H1 (cell line): ENCODE results near the gene DAP. TPM values are rescaled to one million over a fixed set of nuclear protein-coding genes. Genes with fewer than 3 reads are reported as not detected.

Source experiments
- CTCF ChIA-PET: fragments of 300-600 bp; sonication (Branson Sonifier 250); formaldehyde crosslinking; loops from one replicate; lab custom pipeline; 2021; ENCODE audit not compliant: partially characterized antibody; lab: Charles Lee
- POLR2A ChIA-PET: fragments of 300-600 bp; sonication (Branson Sonifier 250); formaldehyde crosslinking; loops from one replicate; lab custom pipeline; 2021; ENCODE audit warnings: inconsistent platforms; ENCODE audit not compliant: partially characterized antibody; lab: Charles Lee
- DNase-seq, 2 experiments: peaks; one replicate each; pipeline versions ENCODE4 v3.0.0 to v3.0.0-alpha.2; 2010 to 2022; ENCODE audit warnings: low spot score in 2 of 2, low read depth in 1 of 2, mixed read lengths in 1 of 2
- FAIRE-seq: peaks from 2 replicates; lab custom pipeline; 2011; peaks lifted over from hg19 to GRCh38; lab: Jason Lieb, UNC
- H2AFZ ChIP-seq: 2 replicates; pipeline ENCODE4 v1.8.1; 2012; ENCODE audit warnings: low read length, inconsistent platforms
- H2AK5ac ChIP-seq: 2 replicates; pipeline ENCODE4 v1.6.1; 2013; ENCODE audit warnings: low read depth, low read length
- H2BK120ac ChIP-seq: replicated peaks from 2 replicates; pipeline ENCODE3; 2013; ENCODE audit warnings: low read depth, low read length, inconsistent platforms
- H2BK12ac ChIP-seq: 2 replicates; pipeline ENCODE4 v1.6.1; 2013; ENCODE audit warnings: low read depth, low read length
- H2BK15ac ChIP-seq: 2 replicates; pipeline ENCODE4 v1.6.1; 2013; ENCODE audit warnings: low read length
- H2BK20ac ChIP-seq: 2 replicates; pipeline ENCODE4 v1.6.1; 2013; ENCODE audit warnings: low read length
- H2BK5ac ChIP-seq: 2 replicates; pipeline ENCODE4 v1.6.1; 2013; ENCODE audit warnings: low read depth, low read length
- H3K14ac ChIP-seq: 2 replicates; pipeline ENCODE4 v1.6.1; 2013; ENCODE audit warnings: inconsistent platforms; ENCODE audit not compliant: insufficient read length
- H3K18ac ChIP-seq: 2 replicates; pipeline ENCODE4 v1.6.1; 2013; ENCODE audit warnings: low read length; ENCODE audit errors: extremely low read depth
- H3K23ac ChIP-seq: 2 replicates; pipeline ENCODE4 v1.6.1; 2013; ENCODE audit warnings: inconsistent platforms; ENCODE audit not compliant: insufficient read length
- H3K23me2 ChIP-seq: 2 replicates; pipeline ENCODE4 v1.6.1; 2013; ENCODE audit warnings: low read depth, low read length
- H3K27ac ChIP-seq: 2 replicates; pipeline ENCODE4 v1.6.1; 2011; ENCODE audit warnings: low read depth, low read length, inconsistent platforms
- H3K27me3 ChIP-seq, 4 experiments: replicated peaks in 1 of 4; 1 replicate in 1 of 4; 2 replicates in 3 of 4; pipeline versions ENCODE4 v1.6.1 to v1.8.1; 2011 to 2013; ENCODE audit warnings: low read length in 3 of 4, mild to moderate bottlenecking in 3 of 4, inconsistent platforms in 2 of 4, mixed read lengths in 2 of 4, moderate library complexity in 1 of 4; ENCODE audit not compliant: control insufficient read depth in 3 of 4, insufficient read depth in 3 of 4; ENCODE audit errors: extremely low read depth in 1 of 4
- H3K36me3 ChIP-seq, 4 experiments: 2 replicates each; pipeline versions ENCODE4 v1.6.1 to v1.8.1; 2011 to 2013; ENCODE audit warnings: mild to moderate bottlenecking in 4 of 4, low read length in 3 of 4, moderate library complexity in 2 of 4, control low read depth in 1 of 4, inconsistent platforms in 1 of 4; ENCODE audit not compliant: insufficient read depth in 4 of 4, control insufficient read depth in 2 of 4
- H3K4ac ChIP-seq: replicated peaks from 2 replicates; pipeline ENCODE3; 2013; ENCODE audit warnings: low read length, low read depth, mixed read lengths, inconsistent platforms; ENCODE audit not compliant: insufficient read length
- H3K4me1 ChIP-seq, 4 experiments: replicated peaks in 1 of 4; 1 replicate in 1 of 4; 2 replicates in 3 of 4; pipeline versions ENCODE4 v1.6.1 to v1.8.1; 2011 to 2013; ENCODE audit warnings: low read length in 3 of 4, inconsistent platforms in 2 of 4, mixed read lengths in 1 of 4; ENCODE audit not compliant: insufficient read depth in 4 of 4, control insufficient read depth in 3 of 4
- H3K4me2 ChIP-seq, 2 experiments: 2 replicates each; pipeline versions ENCODE4 v1.6.1 to v1.8.1; 2011 to 2013; ENCODE audit warnings: low read depth in 2 of 2, low read length in 2 of 2, control low read depth in 1 of 2, inconsistent platforms in 1 of 2, mild to moderate bottlenecking in 1 of 2; ENCODE audit not compliant: insufficient read depth in 1 of 2
- H3K4me3 ChIP-seq, 4 experiments: fragments of 200-600, 300-600 bp in 1 of 4; sonication (generic), shearing (Covaris generic), sonication (Bioruptor Twin) in 1 of 4; 2 replicates each; pipeline versions ENCODE4 v1.5.1 to v1.8.1; 2011 to 2016; ENCODE audit warnings: low read length in 4 of 4, low read depth in 3 of 4, control low read depth in 2 of 4, inconsistent platforms in 2 of 4, mild to moderate bottlenecking in 2 of 4, mixed read lengths in 1 of 4, moderate library complexity in 1 of 4; ENCODE audit not compliant: insufficient read depth in 2 of 4; ENCODE audit errors: extremely low read depth in 1 of 4
- H3K56ac ChIP-seq: replicated peaks from 2 replicates; pipeline ENCODE3; 2013; ENCODE audit warnings: low read depth, mild to moderate bottlenecking, mixed read lengths, low read length, inconsistent platforms; ENCODE audit not compliant: insufficient read length
- H3K79me1 ChIP-seq: 2 replicates; pipeline ENCODE4 v1.6.1; 2013; ENCODE audit warnings: low read depth, low read length, control low read depth
- H3K79me2 ChIP-seq, 2 experiments: 2 replicates each; pipeline versions ENCODE4 v1.6.1 to v1.8.1; 2012 to 2013; ENCODE audit warnings: low read length in 2 of 2, mild to moderate bottlenecking in 2 of 2, inconsistent platforms in 1 of 2; ENCODE audit not compliant: insufficient read depth in 2 of 2, control insufficient read depth in 1 of 2
- H3K9ac ChIP-seq, 4 experiments: replicated peaks in 1 of 4; 1 replicate in 1 of 4; 2 replicates in 3 of 4; pipeline versions ENCODE4 v1.6.1 to v1.8.1; 2011 to 2013; ENCODE audit warnings: low read depth in 3 of 4, low read length in 3 of 4, control low read depth in 2 of 4, mild to moderate bottlenecking in 2 of 4, moderate library complexity in 2 of 4, inconsistent platforms in 1 of 4; ENCODE audit errors: extremely low read depth in 1 of 4
- H3K9me3 ChIP-seq, 2 experiments: 2 replicates each; pipeline versions ENCODE4 v1.6.1 to v1.8.1; 2012 to 2013; ENCODE audit warnings: mild to moderate bottlenecking in 2 of 2, moderate library complexity in 2 of 2, control low read depth in 1 of 2, inconsistent platforms in 1 of 2, low read depth in 1 of 2, low read length in 1 of 2, mixed read lengths in 1 of 2; ENCODE audit not compliant: insufficient read depth in 2 of 2
- H4K20me1 ChIP-seq, 2 experiments: replicated peaks in 1 of 2; 2 replicates each; pipeline versions ENCODE3 to v1.8.1; 2011 to 2013; ENCODE audit warnings: inconsistent platforms in 2 of 2, low read length in 2 of 2, mild to moderate bottlenecking in 1 of 2; ENCODE audit not compliant: insufficient read depth in 2 of 2, control insufficient read depth in 1 of 2
- H4K5ac ChIP-seq: 2 replicates; pipeline ENCODE4 v1.6.1; 2013; ENCODE audit warnings: low read length, low read depth, mixed read lengths, inconsistent platforms; ENCODE audit not compliant: insufficient read length
- H4K8ac ChIP-seq: 2 replicates; pipeline ENCODE4 v1.8.0; 2013; ENCODE audit warnings: mild to moderate bottlenecking, moderate library complexity, low read length, inconsistent platforms; ENCODE audit not compliant: insufficient read depth; ENCODE audit errors: extremely low read depth
- H4K91ac ChIP-seq: replicated peaks from 2 replicates; pipeline ENCODE3; 2013; ENCODE audit warnings: low read length, mixed read lengths, inconsistent platforms; ENCODE audit not compliant: insufficient read length
- BCL11A ChIP-seq, 2 experiments: IDR thresholded peaks; one replicate each; pipeline ENCODE4 v1.6.1; 2011; ENCODE audit warnings: low read depth in 2 of 2, low read length in 2 of 2, mild to moderate bottlenecking in 2 of 2
- EP300 ChIP-seq, 2 experiments: IDR thresholded peaks; 1 replicate in 1 of 2; 2 replicates in 1 of 2; pipeline ENCODE4 v1.6.1; 2011 to 2012; ENCODE audit warnings: low read depth in 2 of 2, low read length in 2 of 2, mild to moderate bottlenecking in 2 of 2, borderline replicate concordance in 1 of 2, inconsistent platforms in 1 of 2, moderate library complexity in 1 of 2
- SIX5 ChIP-seq: IDR thresholded peaks from 2 replicates; pipeline ENCODE4 v1.6.1; 2011; ENCODE audit warnings: mild to moderate bottlenecking, low read depth, low read length
- TCF12 ChIP-seq: IDR thresholded peaks from 2 replicates; pipeline ENCODE4 v1.6.1; 2011; ENCODE audit warnings: low read depth, mild to moderate bottlenecking, low read length
- polyA plus RNA-seq, 7 experiments: library from polyadenylated mRNA; depleted of rRNA in 3 of 7; stranded (reverse) in 5 of 7; unstranded in 2 of 7; fragments of >200 nt in 5 of 7; fragments of 200-250 nt in 2 of 7; gene quantifications; 1 replicate in 5 of 7; 2 replicates in 1 of 7; 4 replicates in 1 of 7; pipeline versions ENCODE4 v1.2.1 to v1.2.3, GENCODE V29; 2011 to 2013; ENCODE audit warnings: missing spikeins in 2 of 7, mixed read lengths in 2 of 7
- total RNA-seq: library from RNA; stranded (reverse); fragmentation: NEBNext Ultra II Directional; extraction: Animal tissue kit (Norgen Biotek cat#: 25700); gene quantifications from 2 replicates; pipeline ENCODE4 v1.2.1, GENCODE V29; 2021

DAP gene
- total and polyA plus RNA-seq, 2 of the 8 experiments (the other 6 are each of a cell fraction or from before 2014, with no cell fraction given) = 26.2 to 44.4 TPM

DNA sequence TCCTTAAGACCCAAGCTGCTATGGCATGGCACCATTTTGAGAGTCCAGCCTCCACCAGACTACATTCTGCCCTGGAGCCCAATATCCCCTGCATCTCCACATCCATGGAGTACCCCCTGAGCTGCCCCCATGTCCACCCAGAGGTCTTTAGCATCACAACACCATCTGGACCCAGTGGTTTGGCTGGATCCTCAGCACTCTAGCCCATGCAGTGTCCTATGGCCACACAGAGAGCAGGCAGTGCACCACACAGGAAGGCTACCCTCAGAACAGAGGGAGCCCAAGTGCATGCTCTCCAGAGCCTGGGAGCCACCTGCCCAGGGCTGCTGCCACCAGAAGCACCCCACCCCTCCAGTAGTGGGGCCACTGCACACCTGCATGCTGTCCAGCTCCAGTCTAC lies 18.6 kb upstream of the DAP start:
- H2BK120ac ChIP-seq = no peak overlapping the region
- H4K91ac ChIP-seq = no peak overlapping the region
- H2BK15ac ChIP-seq = no peak overlapping the region
- H2BK20ac ChIP-seq = no peak overlapping the region
- no peak overlapping the region for H4K5ac ChIP-seq
- H3K4me2 ChIP-seq = no peak overlapping the region
- FAIRE-seq = no peak
- H3K79me1 ChIP-seq = no peaks in the 10 kb centered on the region
- no peak overlapping the region for H3K9ac ChIP-seq
- no peaks in the 10 kb centered on the region for H3K27me3 ChIP-seq
- H3K18ac ChIP-seq = no peak overlapping the region
- CTCF ChIA-PET = interaction anchor here (0.9 to 4.7 kb wide), 4 partner anchors 11 to 78 kb away, joined by 3 to 23 read pairs (median 5); no protein-coding TSS in a partner anchor
- H3K79me2 ChIP-seq = no peaks in the 10 kb centered on the region
- H4K8ac ChIP-seq = no peak overlapping the region
- no peaks in the 10 kb centered on the region for H3K36me3 ChIP-seq
- no peaks in the 10 kb centered on the region for H3K4me1 ChIP-seq
- no peak overlapping the region for H3K27ac ChIP-seq
- no peak overlapping the region for H2AK5ac ChIP-seq
- H2AFZ ChIP-seq = no peak overlapping the region
- no peak overlapping the region for H2BK12ac ChIP-seq
- H3K9me3 ChIP-seq = peaks cover 14% of the 10 kb centered on the region in 2 experiments
- H3K23me2 ChIP-seq = no peaks in the 10 kb centered on the region
- no peak overlapping the region for H3K4me3 ChIP-seq
- no peak for DNase-seq
- H3K56ac ChIP-seq = no peak overlapping the region
- POLR2A ChIA-PET = no interaction called here
- H3K14ac ChIP-seq = no peak overlapping the region
- H3K23ac ChIP-seq = no peak overlapping the region
- H3K4ac ChIP-seq = no peak overlapping the region
- no peaks in the 10 kb centered on the region for H4K20me1 ChIP-seq
- no peak overlapping the region for H2BK5ac ChIP-seq
- TF ChIP-seq EP300 (IDR thresholded peaks at IDR 0.05; ENCODE audit: borderline replicate concordance in 1 of 2, low read depth in 2 of 2, low read length in 2 of 2) (no peak), SIX5 (no peak), BCL11A (IDR thresholded peaks at IDR 0.05; ENCODE audit: low read depth in 2 of 2, low read length in 2 of 2) (no peak), TCF12 (no peak)
